GM18951 (cell line): ENCODE measurements around the gene UROS.

Experiments used
- POLR2A ChIP-seq: IDR thresholded peaks from 4 replicates; pipeline ENCODE4 v1.6.1; 2011; ENCODE audit warnings: mild to moderate bottlenecking; ENCODE audit not compliant: insufficient read length, insufficient read depth; ENCODE audit errors: extremely low read depth
- in situ Hi-C: fragments of 300-500 bp; cut with MboI; formaldehyde crosslinking; loops from one replicate; pipeline ENCODE4 v1.12.0; 2022; ENCODE audit warnings: low sequenced_read_pairs, mixed read lengths, inconsistent platforms; ENCODE audit not compliant: unreplicated experiment

Gene UROS

GRCh38 chr10:125744909-125745308, 78.1 kb downstream of the UROS start:
- no peak for TF ChIP-seq POLR2A
- in situ Hi-C loops, result no loop called here

- in situ Hi-C loops, result no loop called here
Measured at GRCh38 chr10:125742465-125742864, 80.6 kb downstream of the UROS start.

GRCh38 chr10:125739994-125740679, 82.9 kb downstream of the UROS start:
- in situ Hi-C loops, result no loop called here
- no peak for TF ChIP-seq POLR2A

More at GRCh38 chr10:125742465-125742864, 80.6 kb downstream of the UROS start:
- no peak for TF ChIP-seq POLR2A
